ENCODE results near the gene SHE.
"Not testable (repeated sequence)": the region's sequence is repeated elsewhere in the genome, so short reads cannot be mapped to it uniquely, and the experiment has no call there.

SHE gene

GRCh38 chr1:154536570-154536969, 34.4 kb upstream of the SHE start:
- DNase-seq (ENCODE audit: insufficient read length) = no peak
- TF ChIP-seq TAF1 (IDR thresholded peaks at IDR 0.05; ENCODE audit: borderline replicate concordance, low read depth, low read length) = no peak
- TF ChIP-seq POLR2AphosphoS5 (IDR thresholded peaks at IDR 0.05; ENCODE audit: low read depth, low read length) = no peak
- no peak for TF ChIP-seq POLR2A (IDR thresholded peaks at IDR 0.05; ENCODE audit: low read depth, low read length)
- FAIRE-seq = no peak

DNA sequence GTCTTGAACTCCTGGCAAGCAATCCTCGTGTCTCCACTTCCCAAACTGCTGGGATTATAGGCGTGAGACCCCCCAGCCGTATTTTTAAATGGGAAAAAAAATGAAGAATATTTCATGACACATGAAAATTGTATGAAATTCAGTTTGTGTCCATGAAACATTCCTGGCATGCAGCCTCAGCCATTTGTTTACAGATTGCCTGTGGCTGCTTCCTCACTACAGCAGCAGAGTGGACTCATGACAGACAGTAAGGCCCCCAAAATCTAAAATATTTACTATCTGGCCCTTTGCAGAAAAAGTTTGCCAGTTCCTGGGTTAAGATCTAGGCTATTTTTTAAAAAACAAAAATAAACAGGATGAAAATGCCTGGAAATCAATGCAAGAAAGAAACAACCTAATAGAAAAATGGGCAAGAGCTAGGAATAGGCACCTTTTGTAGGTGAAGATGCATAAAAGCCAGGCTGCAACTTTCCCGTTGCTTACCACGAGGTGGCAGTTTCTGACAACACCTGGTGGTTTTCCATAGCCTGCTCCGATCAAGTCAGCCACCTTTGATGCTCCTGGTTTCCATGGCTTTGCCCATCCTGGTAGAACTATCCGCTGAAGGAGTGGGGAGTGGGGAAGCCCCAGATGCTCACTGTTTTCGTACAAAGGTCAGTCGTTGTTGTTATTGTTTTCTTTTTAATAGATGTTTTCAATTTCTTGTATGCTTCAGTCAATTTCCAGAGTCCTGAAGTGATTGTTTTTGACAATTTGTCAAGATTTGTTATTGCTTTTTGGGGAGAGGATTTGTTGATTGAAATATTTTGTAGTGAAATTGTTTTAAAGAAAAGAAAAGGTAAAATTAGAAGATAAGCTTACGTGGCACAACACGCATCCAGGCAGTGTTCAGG, 32.0 kb upstream of the SHE start:
- DNase-seq (ENCODE audit: insufficient read length) (no peak), FAIRE-seq (no peak)

DNA sequence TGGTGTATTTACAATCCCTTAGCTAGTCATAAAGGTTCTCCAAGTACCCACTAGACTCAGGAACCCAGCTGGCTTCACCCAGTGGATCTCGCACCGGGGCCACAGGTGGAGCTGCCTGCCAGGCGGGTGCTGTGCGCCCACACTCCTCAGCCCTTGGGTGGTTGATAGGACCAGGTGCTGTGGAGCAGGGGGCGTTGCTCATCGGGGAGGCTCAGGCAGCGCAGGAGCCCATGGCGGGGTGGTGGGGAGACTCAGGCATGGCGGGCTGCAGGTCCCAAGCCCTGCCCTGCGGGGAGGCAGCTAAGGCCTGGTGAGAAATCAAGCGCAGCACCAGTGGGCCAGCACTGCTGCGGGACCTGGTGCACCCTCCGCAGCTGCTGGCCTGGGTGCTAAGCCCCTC, 29.7 kb upstream of the SHE start:
- FAIRE-seq; DNase-seq (ENCODE audit: insufficient read length): not testable (repeated sequence)

More for the DNA sequence above, 32.0 kb upstream of the SHE start:
- TF ChIP-seq POLR2AphosphoS5 (IDR thresholded peaks at IDR 0.05; ENCODE audit: low read depth, low read length) (no peak), POLR2A (IDR thresholded peaks at IDR 0.05; ENCODE audit: low read depth, low read length) (no peak), TAF1 (IDR thresholded peaks at IDR 0.05; ENCODE audit: borderline replicate concordance, low read depth, low read length) (no peak)

- FAIRE-seq (no peak), DNase-seq (ENCODE audit: insufficient read length) (no peak)
- TF ChIP-seq POLR2AphosphoS5 (IDR thresholded peaks at IDR 0.05; ENCODE audit: low read depth, low read length) (no peak), TAF1 (IDR thresholded peaks at IDR 0.05; ENCODE audit: borderline replicate concordance, low read depth, low read length) (no peak), POLR2A (IDR thresholded peaks at IDR 0.05; ENCODE audit: low read depth, low read length) (no peak)
Observed at GRCh38 chr1:154529308-154529707, 27.1 kb upstream of the SHE start.

DNA sequence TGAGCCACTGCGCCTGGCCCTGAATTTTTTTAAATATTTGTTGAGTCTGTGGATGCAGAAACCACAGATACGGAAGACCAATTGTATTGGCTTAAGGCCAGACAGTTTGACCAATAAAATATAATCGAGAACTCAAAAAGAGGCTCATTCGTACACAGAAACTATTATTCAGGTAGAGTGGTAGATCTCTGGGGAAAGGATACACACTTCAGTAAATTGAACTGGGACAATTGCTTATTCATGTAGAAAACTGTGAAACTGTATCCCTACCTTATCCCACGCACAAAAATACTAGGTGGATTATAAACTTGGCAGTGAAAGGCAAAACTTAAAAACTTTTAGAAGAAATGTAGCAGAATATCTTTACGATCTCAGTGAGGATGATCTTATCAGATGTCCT, 25.0 kb upstream of the SHE start:
- TF ChIP-seq TAF1 (IDR thresholded peaks at IDR 0.05; ENCODE audit: borderline replicate concordance, low read depth, low read length) (no peak), POLR2AphosphoS5 (IDR thresholded peaks at IDR 0.05; ENCODE audit: low read depth, low read length) (no peak), POLR2A (IDR thresholded peaks at IDR 0.05; ENCODE audit: low read depth, low read length) (no peak)
- no peak for DNase-seq (ENCODE audit: insufficient read length)
- FAIRE-seq = no peak

- DNase-seq (ENCODE audit: insufficient read length) = no peak
- TF ChIP-seq POLR2A (IDR thresholded peaks at IDR 0.05; ENCODE audit: low read depth, low read length) (no peak), POLR2AphosphoS5 (IDR thresholded peaks at IDR 0.05; ENCODE audit: low read depth, low read length) (no peak), TAF1 (IDR thresholded peaks at IDR 0.05; ENCODE audit: borderline replicate concordance, low read depth, low read length) (no peak)
- FAIRE-seq = no peak
Observed at GRCh38 chr1:154524881-154525280, 22.7 kb upstream of the SHE start.

GRCh38 chr1:154521695-154522094, 19.5 kb upstream of the SHE start:
- no peak for TF ChIP-seq TAF1 (IDR thresholded peaks at IDR 0.05; ENCODE audit: borderline replicate concordance, low read depth, low read length)
- TF ChIP-seq POLR2A (IDR thresholded peaks at IDR 0.05; ENCODE audit: low read depth, low read length) = no peak
- no peak for TF ChIP-seq POLR2AphosphoS5 (IDR thresholded peaks at IDR 0.05; ENCODE audit: low read depth, low read length)
- no peak for DNase-seq (ENCODE audit: insufficient read length)
- FAIRE-seq = no peak

GRCh38 chr1:154520333-154520732, 18.1 kb upstream of the SHE start:
- TF ChIP-seq POLR2AphosphoS5 (IDR thresholded peaks at IDR 0.05; ENCODE audit: low read depth, low read length) (no peak), POLR2A (IDR thresholded peaks at IDR 0.05; ENCODE audit: low read depth, low read length) (no peak), TAF1 (IDR thresholded peaks at IDR 0.05; ENCODE audit: borderline replicate concordance, low read depth, low read length) (no peak)
- no peak for FAIRE-seq
- no peak for DNase-seq (ENCODE audit: insufficient read length)

- TF ChIP-seq POLR2A (IDR thresholded peaks at IDR 0.05; ENCODE audit: low read depth, low read length) (no peak), POLR2AphosphoS5 (IDR thresholded peaks at IDR 0.05; ENCODE audit: low read depth, low read length) (no peak), TAF1 (IDR thresholded peaks at IDR 0.05; ENCODE audit: borderline replicate concordance, low read depth, low read length) (no peak)
- DNase-seq (ENCODE audit: insufficient read length) (no peak), FAIRE-seq (no peak)
Observed at GRCh38 chr1:154519591-154519991, 17.4 kb upstream of the SHE start.

DNA sequence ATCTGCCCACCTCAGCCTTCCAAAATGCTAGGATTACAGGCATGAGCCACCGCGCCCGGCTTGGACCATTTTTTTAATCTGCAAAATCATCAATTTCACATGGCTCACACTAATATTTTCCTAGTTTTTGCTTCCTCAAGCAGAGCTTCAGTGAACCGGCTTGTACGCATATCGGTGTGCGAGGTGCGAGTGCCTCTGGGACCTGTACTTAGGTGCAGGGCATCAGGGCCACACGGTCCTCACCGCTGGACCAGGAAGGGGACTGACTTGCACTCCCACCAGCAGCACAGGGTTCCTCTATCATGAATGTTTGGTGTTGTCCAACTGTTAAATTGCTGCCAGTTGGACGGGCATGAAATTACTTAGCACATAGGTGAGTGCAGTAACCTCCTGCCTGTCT, 15.4 kb upstream of the SHE start:
- DNase-seq (ENCODE audit: insufficient read length) (no peak), FAIRE-seq (no peak)
- TF ChIP-seq POLR2A (IDR thresholded peaks at IDR 0.05; ENCODE audit: low read depth, low read length) (no peak), POLR2AphosphoS5 (IDR thresholded peaks at IDR 0.05; ENCODE audit: low read depth, low read length) (no peak), TAF1 (IDR thresholded peaks at IDR 0.05; ENCODE audit: borderline replicate concordance, low read depth, low read length) (no peak)

- no peak for DNase-seq (ENCODE audit: insufficient read length)
- no peak for FAIRE-seq
- TF ChIP-seq TAF1 (IDR thresholded peaks at IDR 0.05; ENCODE audit: borderline replicate concordance, low read depth, low read length) = no peak
- no peak for TF ChIP-seq POLR2AphosphoS5 (IDR thresholded peaks at IDR 0.05; ENCODE audit: low read depth, low read length)
- no peak for TF ChIP-seq POLR2A (IDR thresholded peaks at IDR 0.05; ENCODE audit: low read depth, low read length)
Observed at GRCh38 chr1:154514066-154514553, 11.9 kb upstream of the SHE start.

DNA sequence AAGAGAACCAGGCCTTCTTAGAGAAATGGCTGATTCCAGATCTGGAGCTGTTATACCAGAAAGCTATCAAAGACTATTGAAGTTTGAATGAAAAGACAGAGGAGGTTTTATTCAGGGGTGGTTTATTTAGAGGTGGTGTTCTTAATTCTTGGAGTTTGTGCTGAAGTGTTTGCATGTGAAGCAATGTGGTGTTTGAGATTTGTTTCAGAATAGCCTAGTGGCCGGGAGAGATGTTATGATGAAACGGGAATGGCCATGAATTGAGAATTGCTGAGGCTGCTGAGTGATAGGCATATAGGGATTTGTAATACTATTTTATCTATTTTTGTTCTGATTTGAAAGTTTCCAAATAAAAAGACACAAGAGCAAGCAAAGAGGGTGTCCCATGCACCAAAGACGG, 10.5 kb upstream of the SHE start:
- DNase-seq (ENCODE audit: insufficient read length) (no peak), FAIRE-seq (no peak)
- TF ChIP-seq POLR2AphosphoS5 (IDR thresholded peaks at IDR 0.05; ENCODE audit: low read depth, low read length) (no peak), POLR2A (IDR thresholded peaks at IDR 0.05; ENCODE audit: low read depth, low read length) (no peak), TAF1 (IDR thresholded peaks at IDR 0.05; ENCODE audit: borderline replicate concordance, low read depth, low read length) (no peak)
